GM12874 (cell line): Measurements from ENCODE around the gene HEPACAM2.

Experiments used
- CTCF ChIP-seq: IDR thresholded peaks from 2 replicates; pipeline ENCODE4 v1.5.1; 2011; ENCODE audit warnings: low read depth, mild to moderate bottlenecking, control low read depth, low read length, moderate library complexity; ENCODE audit not compliant: insufficient read depth

HEPACAM2 gene

GRCh38 chr7:93219868-93220267 is 6.4 kb downstream of the HEPACAM2 start:
- TF ChIP-seq CTCF: no peak

DNA sequence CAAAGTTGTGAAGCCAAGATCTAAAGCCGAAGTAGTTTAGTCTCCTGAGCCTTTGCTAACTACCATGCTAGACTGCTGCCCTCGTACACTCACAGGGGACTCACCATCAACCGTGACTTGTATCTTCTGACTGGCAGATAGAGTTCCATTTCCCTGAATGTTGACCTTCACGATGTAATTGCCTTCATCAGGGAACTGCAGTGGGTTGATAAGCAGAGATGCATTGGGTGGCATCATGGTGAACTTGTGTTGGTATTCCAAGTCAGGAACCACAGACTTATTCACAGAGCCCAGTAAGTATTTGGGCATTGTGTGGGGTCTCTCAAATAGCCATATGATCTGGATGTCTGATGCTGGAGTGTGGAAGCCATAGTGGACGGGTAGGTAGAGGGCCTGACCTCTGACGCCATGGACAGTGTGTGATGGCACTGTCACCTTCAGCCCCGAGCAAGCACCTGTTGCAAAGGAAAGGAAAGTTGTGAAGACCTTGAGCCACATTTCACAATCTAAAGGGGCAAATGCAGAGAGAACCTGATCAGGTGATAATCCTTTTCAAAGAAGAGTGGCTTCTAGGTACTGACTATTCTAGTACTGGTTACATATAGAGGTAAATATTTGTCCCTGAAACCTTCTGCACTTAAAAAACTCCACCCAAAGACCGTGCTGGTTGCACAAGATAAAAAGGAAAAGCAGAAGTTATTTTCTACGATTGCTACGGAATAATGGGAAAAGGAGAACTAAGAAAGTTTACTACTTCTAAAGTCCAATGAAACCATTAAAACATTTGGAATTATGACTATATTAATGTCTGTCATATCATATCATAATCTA is 7.1 kb downstream of the HEPACAM2 start:
- no peak for TF ChIP-seq CTCF

- no peak for TF ChIP-seq CTCF
Observed at GRCh38 chr7:93212881-93213280, 13.4 kb downstream of the HEPACAM2 start.

GRCh38 chr7:93211228-93211818 is 14.9 kb downstream of the HEPACAM2 start:
- no peak for TF ChIP-seq CTCF

DNA sequence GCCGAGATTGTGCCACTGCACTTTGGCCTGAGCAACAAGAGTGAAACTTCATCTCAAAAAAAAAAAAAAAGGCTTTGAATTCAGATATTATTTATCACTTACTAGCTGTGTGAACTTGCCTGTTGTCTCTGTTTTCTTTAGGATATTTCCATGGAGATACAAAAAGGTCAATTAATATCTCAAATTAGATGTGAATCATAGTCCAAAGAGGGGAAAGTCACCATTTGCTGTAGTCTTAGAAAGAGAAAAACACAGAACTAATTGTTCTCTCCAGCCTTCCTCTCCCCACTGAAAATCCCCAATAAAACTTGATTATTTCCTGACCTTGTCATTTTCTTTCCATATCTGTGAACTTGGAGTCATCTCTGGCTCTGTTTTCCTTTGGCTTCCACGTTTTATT is 21.2 kb downstream of the HEPACAM2 start:
- no peak for TF ChIP-seq CTCF

GRCh38 chr7:93203496-93203895 is 22.8 kb downstream of the HEPACAM2 start:
- no peak for TF ChIP-seq CTCF

- no peak for TF ChIP-seq CTCF
Observed at GRCh38 chr7:93202594-93203250, 23.5 kb downstream of the HEPACAM2 start.
